Activated CD8-positive, alpha-beta T cell treated with anti-CD3 and anti-CD28 coated beads for 36 hours (primary cell): ENCODE results near the gene SH2B2. TPM values are rescaled to one million over a fixed set of nuclear protein-coding genes. Genes with fewer than 3 reads are reported as not detected.

Experiments used
- ATAC-seq: fragments of 200-7000 bp; cut with Tn5 transposase; one replicate; pipeline ENCODE4 v1.10.0; 2021; ENCODE audit warnings: mild to moderate bottlenecking, moderate library complexity
- CTCF ChIA-PET: fragments of 350-600 bp; sonication (Branson Sonifier 250); formaldehyde crosslinking; loops from one replicate; lab custom pipeline; 2021; ENCODE audit warnings: antibody characterized with exemption; lab: Charles Lee
- POLR2A ChIA-PET: fragments of 350-600 bp; sonication (Branson Sonifier 250); formaldehyde crosslinking; loops from one replicate; lab custom pipeline; 2021; ENCODE audit warnings: antibody characterized with exemption; lab: Charles Lee
- DNase-seq: peaks from one replicate; pipeline ENCODE4 v3.0.0-alpha.2; 2020
- H3K27ac Mint-ChIP-seq: one replicate; pipeline ENCODE4 v1.8.0; 2021; ENCODE audit warnings: mild to moderate bottlenecking, mixed read lengths
- H3K27me3 Mint-ChIP-seq: one replicate; pipeline ENCODE4 v1.8.0; 2021; ENCODE audit warnings: mixed read lengths
- H3K36me3 Mint-ChIP-seq: one replicate; pipeline ENCODE4 v1.8.0; 2021; ENCODE audit warnings: low read depth, mixed read lengths
- H3K4me1 Mint-ChIP-seq: one replicate; pipeline ENCODE4 v1.8.0; 2021; ENCODE audit warnings: low read depth, mixed read lengths
- H3K4me3 Mint-ChIP-seq: one replicate; pipeline ENCODE4 v1.8.0; 2021; ENCODE audit warnings: mild to moderate bottlenecking, moderate library complexity, mixed read lengths
- H3K9me3 Mint-ChIP-seq: one replicate; pipeline ENCODE4 v1.8.0; 2021; ENCODE audit warnings: mixed read lengths
- intact Hi-C: fragments of 100-400 bp; cut with micrococcal nuclease; formaldehyde crosslinking; loops from one replicate; pipeline ENCODE4 v1.10.0; 2022
- total RNA-seq, 2 experiments: library from RNA; stranded (reverse); gene quantifications; one replicate each; pipeline ENCODE4 v1.2.3, GENCODE V29; 2021
- TF ChIP-seq, protein P1 (sequence below): fragments of 200-600 bp; IDR thresholded peaks from one replicate; pipeline ENCODE4 v1.8.0; 2022; ENCODE audit warnings: antibody characterized with exemption, mild to moderate bottlenecking

The SH2B2 gene
- total RNA-seq, 2 experiments from 2014 or later, result 5.0 to 7.1 TPM

DNA sequence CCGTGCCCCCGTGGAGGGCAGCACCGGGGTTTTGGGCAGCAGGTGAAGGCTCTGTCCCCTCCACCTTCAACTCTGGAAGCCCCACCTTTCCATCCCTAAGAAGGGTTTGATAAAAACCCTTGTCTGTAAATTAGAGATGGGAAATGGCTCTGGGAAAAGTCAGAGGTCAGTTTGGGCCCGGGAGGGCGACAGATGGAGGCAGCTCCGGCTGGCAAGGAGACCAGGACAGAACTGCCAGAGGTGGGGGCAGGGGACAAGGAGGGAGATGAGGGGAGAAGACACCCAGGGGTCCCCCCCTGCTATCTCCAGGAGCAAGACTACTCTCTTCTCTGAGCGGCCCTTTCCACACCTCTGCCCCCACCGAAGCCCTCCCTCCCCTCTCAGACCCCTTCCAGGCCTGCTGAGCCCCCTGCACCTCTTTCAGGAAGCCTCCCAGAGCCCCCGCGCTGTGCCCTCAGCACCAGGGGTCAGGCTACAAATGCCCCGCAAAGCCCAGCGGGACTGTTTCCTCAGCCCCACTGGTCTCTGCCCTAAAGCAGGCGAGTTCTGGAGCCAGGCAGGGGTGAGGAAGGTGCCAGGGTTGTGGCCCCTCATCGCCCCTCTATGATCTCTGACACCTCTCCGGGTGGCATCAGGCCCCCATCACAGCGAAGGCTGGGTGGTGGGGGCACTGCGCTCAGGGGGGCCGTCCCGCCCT, 980 bp upstream of the SH2B2 start:
- ChIA-PET POLR2A (interaction anchor here (1.2 kb wide), 1 partner anchor 130 kb away, joined by 4 read pairs; no protein-coding TSS in a partner anchor), CTCF (interaction anchor here (1.3 kb wide), 1 partner anchor 13 kb away, joined by 3 read pairs; no protein-coding TSS in a partner anchor)
- TF ChIP-seq, protein P1, sequence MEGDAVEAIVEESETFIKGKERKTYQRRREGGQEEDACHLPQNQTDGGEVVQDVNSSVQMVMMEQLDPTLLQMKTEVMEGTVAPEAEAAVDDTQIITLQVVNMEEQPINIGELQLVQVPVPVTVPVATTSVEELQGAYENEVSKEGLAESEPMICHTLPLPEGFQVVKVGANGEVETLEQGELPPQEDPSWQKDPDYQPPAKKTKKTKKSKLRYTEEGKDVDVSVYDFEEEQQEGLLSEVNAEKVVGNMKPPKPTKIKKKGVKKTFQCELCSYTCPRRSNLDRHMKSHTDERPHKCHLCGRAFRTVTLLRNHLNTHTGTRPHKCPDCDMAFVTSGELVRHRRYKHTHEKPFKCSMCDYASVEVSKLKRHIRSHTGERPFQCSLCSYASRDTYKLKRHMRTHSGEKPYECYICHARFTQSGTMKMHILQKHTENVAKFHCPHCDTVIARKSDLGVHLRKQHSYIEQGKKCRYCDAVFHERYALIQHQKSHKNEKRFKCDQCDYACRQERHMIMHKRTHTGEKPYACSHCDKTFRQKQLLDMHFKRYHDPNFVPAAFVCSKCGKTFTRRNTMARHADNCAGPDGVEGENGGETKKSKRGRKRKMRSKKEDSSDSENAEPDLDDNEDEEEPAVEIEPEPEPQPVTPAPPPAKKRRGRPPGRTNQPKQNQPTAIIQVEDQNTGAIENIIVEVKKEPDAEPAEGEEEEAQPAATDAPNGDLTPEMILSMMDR, result no peak
- Mint-ChIP-seq H3K4me3 (peak overlapping the region; percentile 49), H3K4me1 (peaks cover 25% of the 10 kb centered on the region), H3K27ac (no peak overlapping the region), H3K36me3 (no peaks in the 10 kb centered on the region), H3K27me3 (peaks cover 9% of the 10 kb centered on the region), H3K9me3 (no peaks in the 10 kb centered on the region)
- no peak for ATAC-seq
- no peak for DNase-seq
- intact Hi-C loops, result loop anchor here (10.0 kb wide), 1 partner anchor 169 kb away; no protein-coding TSS in a partner anchor

DNA sequence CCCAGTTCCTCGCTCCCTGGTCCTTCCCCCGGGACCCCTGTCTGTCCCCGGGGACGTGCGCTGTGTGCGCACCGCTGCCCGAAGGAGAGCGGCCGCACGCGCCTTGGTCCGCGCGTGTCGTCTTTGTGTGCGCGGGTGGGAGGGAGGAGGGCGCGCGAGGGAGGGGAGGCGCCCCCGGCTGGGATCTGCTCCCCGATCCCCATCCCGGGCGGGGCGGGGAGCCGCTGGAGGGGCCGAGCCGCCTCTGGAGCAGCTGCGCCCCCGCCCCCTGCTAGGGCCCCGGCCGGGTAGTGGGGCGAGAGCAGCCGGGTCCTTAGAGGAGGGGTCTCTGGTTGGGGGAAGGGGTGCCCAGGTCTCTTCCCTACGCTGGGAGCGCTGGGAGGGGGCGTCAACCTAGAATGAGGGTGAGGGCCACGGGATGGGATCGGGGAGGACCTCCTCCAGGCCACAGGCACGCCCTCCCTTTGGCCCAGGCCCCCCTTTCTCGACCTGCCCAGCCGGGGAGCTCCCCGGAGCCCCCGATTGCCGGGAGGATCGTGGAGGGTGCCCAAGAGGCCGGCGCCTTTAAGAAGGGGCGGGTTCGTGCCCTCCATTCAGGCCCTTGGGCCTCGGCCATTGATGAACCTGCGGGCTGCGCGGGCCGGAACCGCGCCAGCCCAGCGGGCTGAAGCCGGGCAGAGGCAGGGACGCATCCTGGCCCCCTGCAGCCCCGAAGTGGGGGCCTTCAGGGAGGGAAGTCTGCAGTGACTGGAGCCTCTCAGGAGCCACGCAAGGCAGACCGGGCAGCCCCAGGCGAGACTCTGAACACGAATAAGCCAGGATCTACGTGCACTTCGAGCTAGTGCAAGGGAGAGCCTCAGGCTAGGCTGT, 678 bp downstream of the SH2B2 start:
- ChIA-PET POLR2A (interaction anchor here (0.6 to 1.1 kb wide), 4 partner anchors 21 to 1035 kb away, joined by 3 to 4 read pairs (median 3); partner anchors contain the start of genes ALKBH4 and LRWD1), CTCF (interaction anchor here (0.7 to 1.6 kb wide), 3 partner anchors 17 to 117 kb away, joined by 3 to 6 read pairs (median 3); no protein-coding TSS in a partner anchor)
- intact Hi-C loops, result loop anchor here (10.0 kb wide), 1 partner anchor 167 kb away; no protein-coding TSS in a partner anchor
- Mint-ChIP-seq H3K27me3 (peaks cover 11% of the 10 kb centered on the region), H3K9me3 (no peaks in the 10 kb centered on the region), H3K4me3 (peak overlapping the region; percentile 58), H3K4me1 (peaks cover 35% of the 10 kb centered on the region), H3K27ac (no peak overlapping the region), H3K36me3 (no peaks in the 10 kb centered on the region)
- TF ChIP-seq, protein P1, result no peak
- ATAC-seq (peak; percentile 24), DNase-seq (peak; percentile 43)

DNA sequence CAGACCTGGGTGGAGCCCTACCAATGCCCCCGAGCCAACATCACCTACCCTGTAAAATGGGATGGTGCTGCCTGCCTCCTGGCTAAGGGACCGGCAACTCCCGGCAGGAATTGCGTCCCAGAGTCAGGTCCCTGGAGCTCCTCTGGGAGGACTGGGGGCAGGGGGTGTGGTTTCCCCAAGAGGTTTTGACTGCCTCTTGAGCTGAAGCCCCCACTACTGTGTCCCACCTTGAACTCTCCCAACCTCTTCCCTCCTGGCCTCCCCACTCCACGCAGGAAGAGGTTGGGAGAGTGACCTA, 1.3 kb downstream of the SH2B2 start:
- intact Hi-C loops, result loop anchor here (10.0 kb wide), 1 partner anchor 167 kb away; no protein-coding TSS in a partner anchor

DNA sequence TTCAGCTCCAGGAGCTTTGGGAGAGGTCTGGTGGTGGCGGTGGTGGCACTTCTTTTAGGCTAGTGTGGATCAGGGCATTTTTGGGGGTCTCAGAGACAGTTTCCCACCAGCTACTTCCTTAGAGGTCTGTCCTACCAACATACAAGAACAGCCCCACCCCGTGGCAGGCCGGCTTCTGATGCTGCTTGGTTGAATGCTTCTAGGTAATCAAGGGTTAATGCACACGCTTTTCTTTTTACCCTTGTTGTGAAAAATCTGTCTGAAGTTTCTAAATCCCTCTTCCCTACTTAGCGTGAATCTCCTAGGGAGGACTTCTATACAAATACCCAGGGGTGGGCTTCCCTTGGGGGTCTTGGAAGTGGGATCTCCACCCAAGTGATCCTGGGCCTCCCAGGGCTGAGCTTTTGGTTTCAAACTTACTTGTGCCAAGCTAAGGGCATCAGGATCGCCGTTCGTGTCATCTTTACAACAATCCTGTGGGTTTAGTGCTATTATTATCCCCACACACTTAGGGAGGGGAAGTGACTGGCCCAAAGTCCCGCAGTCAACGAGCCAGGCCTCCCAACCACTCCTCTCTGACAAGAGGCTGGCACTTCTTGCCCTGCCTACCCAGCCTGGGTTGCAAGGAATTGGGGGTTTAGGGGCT, 1.7 kb downstream of the SH2B2 start:
- peaks cover 11% of the 10 kb centered on the region for H3K27me3 Mint-ChIP-seq
- peaks cover 35% of the 10 kb centered on the region for H3K4me1 Mint-ChIP-seq
- intact Hi-C loops, result loop anchor here (10.0 kb wide), 1 partner anchor 166 kb away; no protein-coding TSS in a partner anchor
- H3K36me3 Mint-ChIP-seq, result no peaks in the 10 kb centered on the region
- H3K27ac Mint-ChIP-seq, result no peak overlapping the region
- DNase-seq, result peak; percentile 66
- H3K4me3 Mint-ChIP-seq, result peak overlapping the region; percentile 27
- ChIA-PET CTCF (interaction anchor here (0.6 to 1.6 kb wide), 3 partner anchors 102 to 889 kb away, joined by 3 to 6 read pairs (median 3); no protein-coding TSS in a partner anchor), POLR2A (interaction anchor here (0.7 to 1.1 kb wide), 2 partner anchors 150 to 1036 kb away, joined by 3 read pairs; no protein-coding TSS in a partner anchor)
- TF ChIP-seq, protein P1, result no peak
- H3K9me3 Mint-ChIP-seq, result no peaks in the 10 kb centered on the region
- no peak for ATAC-seq

More for the DNA sequence above, 1.3 kb downstream of the SH2B2 start:
- H3K4me1 Mint-ChIP-seq, result peaks cover 35% of the 10 kb centered on the region
- no peaks in the 10 kb centered on the region for H3K9me3 Mint-ChIP-seq
- CTCF ChIA-PET, result interaction anchor here (0.6 to 1.6 kb wide), 3 partner anchors 102 to 889 kb away, joined by 3 to 6 read pairs (median 3); no protein-coding TSS in a partner anchor
- no peaks in the 10 kb centered on the region for H3K36me3 Mint-ChIP-seq
- POLR2A ChIA-PET, result interaction anchor here (0.7 to 1.1 kb wide), 4 partner anchors 22 to 1036 kb away, joined by 3 to 4 read pairs (median 3); partner anchors contain the start of genes ALKBH4 and LRWD1
- ATAC-seq (no peak), DNase-seq (no peak)
- H3K4me3 Mint-ChIP-seq, result peak overlapping the region; percentile 58
- TF ChIP-seq, protein P1, result no peak
- no peak overlapping the region for H3K27ac Mint-ChIP-seq
- H3K27me3 Mint-ChIP-seq, result peaks cover 11% of the 10 kb centered on the region
